ENCODE measurements around the gene TWSG1. TPM values are rescaled to one million over a fixed set of nuclear protein-coding genes. Genes with fewer than 3 reads are reported as not detected.
"Not testable (repeated sequence)": the region's sequence is repeated elsewhere in the genome, so short reads cannot be mapped to it uniquely, and the experiment has no call there.

TWSG1 gene
- total RNA-seq, 2 experiments from 2014 or later, result 6.1 to 6.5 TPM

DNA sequence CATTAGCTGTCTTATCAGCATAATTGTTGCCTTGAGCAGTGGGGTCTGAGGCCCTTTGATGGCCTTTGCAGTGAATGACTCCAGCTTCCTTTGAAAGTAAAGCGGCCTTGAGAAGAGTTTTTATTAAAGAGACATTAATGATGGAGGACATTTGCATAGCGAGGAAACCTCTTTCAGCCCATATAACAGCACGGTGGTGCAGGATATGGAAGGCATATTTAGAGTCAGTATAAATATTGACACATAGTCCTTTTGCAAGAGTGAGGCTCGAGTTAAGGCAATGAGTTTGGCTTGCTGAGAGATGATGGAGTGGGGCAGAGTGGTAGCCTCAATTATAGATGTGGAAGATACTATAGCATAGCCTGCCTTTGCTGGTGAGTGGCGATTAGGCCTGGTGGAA, 89.7 kb downstream of the TWSG1 start:
- H3K36me3 Mint-ChIP-seq (ENCODE audit: low read depth); H3K9me3 Mint-ChIP-seq; H3K27me3 Mint-ChIP-seq; POLR2A ChIA-PET; H3K27ac Mint-ChIP-seq; H3K4me1 Mint-ChIP-seq; DNase-seq; CTCF ChIA-PET; H3K4me3 Mint-ChIP-seq: not testable (repeated sequence)

DNA sequence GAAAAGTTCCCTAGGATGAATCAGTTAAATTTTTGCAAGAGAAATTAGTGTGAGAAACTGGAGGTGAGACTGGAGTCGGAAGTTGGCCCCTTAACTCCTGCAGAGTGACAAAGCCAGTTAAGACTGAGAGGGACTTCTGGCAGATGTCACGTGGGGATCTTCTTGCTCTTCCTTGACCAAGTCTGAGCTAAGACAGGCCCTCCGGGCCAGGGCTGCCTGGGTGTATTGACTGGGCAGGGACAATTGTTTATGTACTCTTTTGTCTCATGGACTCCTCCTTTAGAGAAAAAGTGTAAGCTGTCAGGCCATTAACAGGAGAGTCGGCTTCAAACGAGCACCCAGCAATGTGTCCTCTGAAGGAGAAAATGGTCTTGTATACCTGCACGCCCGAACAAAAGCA, 92.2 kb downstream of the TWSG1 start:
- Mint-ChIP-seq H3K9me3 (no peaks in the 10 kb centered on the region), H3K27me3 (no peaks in the 10 kb centered on the region), H3K36me3 (ENCODE audit: low read depth) (no peaks in the 10 kb centered on the region), H3K4me3 (no peak overlapping the region), H3K4me1 (no peaks in the 10 kb centered on the region), H3K27ac (no peak overlapping the region)
- POLR2A ChIA-PET, result no interaction called here
- no peak for DNase-seq
- CTCF ChIA-PET, result interaction anchor here (1.2 kb wide), 1 partner anchor 11 kb away, joined by 5 read pairs; no protein-coding TSS in a partner anchor

- H3K27me3 Mint-ChIP-seq, result no peaks in the 10 kb centered on the region
- peaks cover 1% of the 10 kb centered on the region for H3K4me1 Mint-ChIP-seq
- no peak overlapping the region for H3K4me3 Mint-ChIP-seq
- no peaks in the 10 kb centered on the region for H3K9me3 Mint-ChIP-seq
- H3K27ac Mint-ChIP-seq, result no peak overlapping the region
- no peaks in the 10 kb centered on the region for H3K36me3 Mint-ChIP-seq (ENCODE audit: low read depth)
- DNase-seq, result no peak
- ChIA-PET POLR2A (no interaction called here), CTCF (no interaction called here)
Observed at GRCh38 chr18:9428301-9428706, 93.7 kb downstream of the TWSG1 start.

- POLR2A ChIA-PET, result no interaction called here
- H3K4me1 Mint-ChIP-seq, result peaks cover 6% of the 10 kb centered on the region
- H3K4me3 Mint-ChIP-seq, result no peak overlapping the region
- CTCF ChIA-PET, result no interaction called here
- no peaks in the 10 kb centered on the region for H3K27me3 Mint-ChIP-seq
- H3K36me3 Mint-ChIP-seq (ENCODE audit: low read depth), result no peaks in the 10 kb centered on the region
- no peak for DNase-seq
- H3K9me3 Mint-ChIP-seq, result no peaks in the 10 kb centered on the region
- no peak overlapping the region for H3K27ac Mint-ChIP-seq
Observed at GRCh38 chr18:9428862-9429661, 94.5 kb downstream of the TWSG1 start.

- no peak for DNase-seq
- no peaks in the 10 kb centered on the region for H3K9me3 Mint-ChIP-seq
- H3K4me3 Mint-ChIP-seq, result no peak overlapping the region
Observed at GRCh38 chr18:9429662-9429993, 95.1 kb downstream of the TWSG1 start.

DNA sequence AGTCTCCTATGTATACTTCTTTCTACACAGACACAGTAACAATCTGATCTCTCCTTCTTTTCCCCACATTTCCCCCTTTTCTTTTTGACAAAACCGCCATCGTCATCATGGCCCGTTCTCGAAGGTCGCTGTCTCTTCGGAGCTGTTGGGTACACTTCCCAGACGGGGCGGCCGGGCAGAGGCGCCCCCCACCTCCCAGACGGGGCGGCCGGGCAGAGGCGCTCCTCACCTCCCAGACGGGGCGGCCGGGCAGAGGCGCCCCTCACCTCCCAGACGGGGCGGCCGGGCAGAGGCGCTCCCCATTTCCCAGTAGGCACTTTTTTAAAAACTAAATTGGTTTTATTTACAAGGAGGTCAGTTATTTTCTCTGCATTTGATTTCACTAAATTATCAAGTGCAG, 95.7 kb downstream of the TWSG1 start:
- CTCF ChIA-PET; H3K27me3 Mint-ChIP-seq; H3K4me3 Mint-ChIP-seq; DNase-seq; H3K4me1 Mint-ChIP-seq; H3K27ac Mint-ChIP-seq; H3K9me3 Mint-ChIP-seq; POLR2A ChIA-PET; H3K36me3 Mint-ChIP-seq (ENCODE audit: low read depth): not testable (repeated sequence)

More at GRCh38 chr18:9429662-9429993, 95.1 kb downstream of the TWSG1 start:
- Mint-ChIP-seq H3K36me3 (ENCODE audit: low read depth) (no peaks in the 10 kb centered on the region), H3K27ac (no peak overlapping the region), H3K27me3 (no peaks in the 10 kb centered on the region), H3K4me1 (peaks cover 6% of the 10 kb centered on the region)
- CTCF ChIA-PET, result no interaction called here
- POLR2A ChIA-PET, result no interaction called here

DNA sequence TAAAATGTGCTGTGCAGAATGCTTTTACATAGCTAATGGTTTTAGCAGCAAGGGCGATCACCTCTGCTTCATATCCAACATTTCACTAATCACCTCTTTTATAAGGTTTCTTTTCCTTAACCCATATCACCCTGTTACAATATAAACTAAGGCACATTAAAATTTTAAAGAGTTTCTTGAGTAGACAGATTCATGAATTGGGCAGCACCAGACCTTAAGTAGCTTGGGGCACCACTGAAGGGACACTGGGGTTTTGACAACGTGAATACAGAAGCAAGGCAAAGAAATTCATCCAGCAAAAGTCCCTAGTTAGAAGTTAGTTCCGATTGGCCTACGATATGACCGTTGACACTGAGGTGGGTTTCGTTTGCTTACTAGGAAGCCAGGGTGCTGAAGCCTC, 96.7 kb downstream of the TWSG1 start:
- no peaks in the 10 kb centered on the region for H3K27me3 Mint-ChIP-seq
- no peaks in the 10 kb centered on the region for H3K36me3 Mint-ChIP-seq (ENCODE audit: low read depth)
- H3K9me3 Mint-ChIP-seq, result no peaks in the 10 kb centered on the region
- CTCF ChIA-PET, result interaction anchor here (0.6 kb wide), 1 partner anchor 321 kb away, joined by 3 read pairs; no protein-coding TSS in a partner anchor
- H3K27ac Mint-ChIP-seq, result no peak overlapping the region
- H3K4me1 Mint-ChIP-seq, result peaks cover 6% of the 10 kb centered on the region
- no peak for DNase-seq
- POLR2A ChIA-PET, result interaction anchor here (0.6 kb wide), 1 partner anchor 76 kb away, joined by 3 read pairs; no protein-coding TSS in a partner anchor
- no peak overlapping the region for H3K4me3 Mint-ChIP-seq

- H3K36me3 Mint-ChIP-seq (ENCODE audit: low read depth); POLR2A ChIA-PET; H3K4me1 Mint-ChIP-seq; H3K27me3 Mint-ChIP-seq; H3K27ac Mint-ChIP-seq; H3K4me3 Mint-ChIP-seq; DNase-seq; H3K9me3 Mint-ChIP-seq: not testable (repeated sequence)
- CTCF ChIA-PET, result interaction anchor here (0.7 kb wide), 1 partner anchor 9 kb away, joined by 6 read pairs; no protein-coding TSS in a partner anchor
Observed at GRCh38 chr18:9433122-9433521, 98.5 kb downstream of the TWSG1 start.

DNA sequence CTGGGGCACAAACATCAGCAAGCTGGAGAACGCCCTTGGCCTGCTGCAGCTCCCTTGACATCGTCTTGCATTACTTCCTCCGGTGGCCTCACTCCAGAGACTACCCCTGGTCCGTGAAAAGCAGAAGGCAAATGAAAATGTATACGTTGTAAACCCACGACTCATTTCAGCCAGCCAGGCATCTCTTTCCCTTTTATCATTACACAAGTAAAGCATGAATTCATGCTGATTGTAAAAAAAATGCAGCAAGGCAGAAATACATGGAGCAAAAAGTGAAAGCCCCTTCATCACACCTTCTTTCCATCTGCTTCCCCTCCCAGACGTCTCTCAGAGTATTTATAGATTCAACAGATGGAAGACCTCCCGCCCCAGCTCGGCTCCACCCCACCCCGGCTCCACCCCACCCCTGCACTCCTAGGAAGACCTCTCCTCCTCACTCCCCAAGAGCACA, 99.1 kb downstream of the TWSG1 start:
- peaks cover 6% of the 10 kb centered on the region for H3K4me1 Mint-ChIP-seq
- DNase-seq, result no peak
- H3K27me3 Mint-ChIP-seq, result no peaks in the 10 kb centered on the region
- no peaks in the 10 kb centered on the region for H3K9me3 Mint-ChIP-seq
- CTCF ChIA-PET, result no interaction called here
- POLR2A ChIA-PET, result no interaction called here
- H3K4me3 Mint-ChIP-seq, result no peak overlapping the region
- H3K27ac Mint-ChIP-seq, result no peak overlapping the region
- H3K36me3 Mint-ChIP-seq (ENCODE audit: low read depth), result no peaks in the 10 kb centered on the region

GRCh38 chr18:9434122-9434701, 99.6 kb downstream of the TWSG1 start:
- H3K27ac Mint-ChIP-seq, result no peak overlapping the region
- H3K4me1 Mint-ChIP-seq, result peaks cover 6% of the 10 kb centered on the region
- H3K27me3 Mint-ChIP-seq, result no peaks in the 10 kb centered on the region
- no peaks in the 10 kb centered on the region for H3K36me3 Mint-ChIP-seq (ENCODE audit: low read depth)
- no peak overlapping the region for H3K4me3 Mint-ChIP-seq
- ChIA-PET CTCF (no interaction called here), POLR2A (no interaction called here)
- no peak for DNase-seq
- no peaks in the 10 kb centered on the region for H3K9me3 Mint-ChIP-seq

DNA sequence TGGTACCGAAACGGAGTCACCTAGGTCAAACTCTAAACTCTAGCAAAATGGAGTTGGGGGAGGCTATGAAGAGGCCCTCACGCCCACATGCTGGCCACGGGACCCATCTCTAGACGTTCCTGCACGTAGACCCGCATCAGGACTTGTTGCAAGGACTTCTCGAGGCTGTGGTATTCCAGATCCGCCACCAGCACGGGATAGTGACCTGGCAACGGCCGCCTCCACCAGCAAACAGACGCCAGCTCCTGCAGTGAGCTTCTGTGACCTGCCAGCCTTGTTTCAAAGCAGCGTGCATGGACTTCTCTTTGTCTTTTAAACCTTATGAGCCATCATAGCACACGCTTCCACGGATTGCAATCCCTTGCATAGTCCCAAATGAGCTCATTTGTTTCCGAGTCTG, 100.5 kb downstream of the TWSG1 start:
- no peaks in the 10 kb centered on the region for H3K9me3 Mint-ChIP-seq
- POLR2A ChIA-PET, result no interaction called here
- H3K27ac Mint-ChIP-seq, result no peak overlapping the region
- no peak overlapping the region for H3K4me3 Mint-ChIP-seq
- H3K4me1 Mint-ChIP-seq, result peaks cover 6% of the 10 kb centered on the region
- no peak for DNase-seq
- no peaks in the 10 kb centered on the region for H3K27me3 Mint-ChIP-seq
- CTCF ChIA-PET, result no interaction called here
- no peaks in the 10 kb centered on the region for H3K36me3 Mint-ChIP-seq (ENCODE audit: low read depth)

DNA sequence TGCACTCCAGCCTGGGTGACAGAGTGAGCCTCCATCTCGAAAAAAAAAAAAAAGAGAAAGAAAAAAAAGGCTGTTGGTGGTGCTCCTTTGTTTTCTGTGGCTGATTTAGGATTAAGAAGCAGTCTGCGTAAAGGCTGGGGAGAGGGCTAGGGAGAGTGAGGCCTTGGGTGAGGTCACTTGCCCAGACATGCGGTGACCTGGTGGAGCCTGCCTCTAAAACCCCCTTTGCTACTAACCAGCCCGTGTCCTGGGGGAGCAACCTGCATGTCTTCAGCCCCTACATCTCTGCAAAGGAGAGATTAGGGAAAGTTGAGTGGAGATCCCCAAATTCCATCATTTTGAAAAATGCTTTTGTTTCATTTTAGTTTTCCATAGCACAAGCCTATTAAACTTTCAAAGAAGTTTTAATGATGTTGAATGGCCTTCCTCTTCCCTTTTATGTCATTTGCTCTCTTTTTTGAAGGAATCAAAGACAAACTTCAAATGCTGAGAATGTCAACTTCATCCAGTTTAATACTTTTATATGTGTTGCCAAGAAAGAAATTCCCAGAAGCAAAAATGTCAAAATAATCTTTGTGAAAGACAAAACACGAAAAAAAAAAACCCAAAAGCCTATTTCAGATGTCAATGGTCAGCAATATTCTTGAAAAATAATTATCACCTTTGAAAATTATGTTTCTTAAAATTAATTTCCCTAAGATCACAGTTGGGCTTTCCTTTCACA, 101.8 kb downstream of the TWSG1 start:
- Mint-ChIP-seq H3K36me3 (ENCODE audit: low read depth) (no peaks in the 10 kb centered on the region), H3K4me3 (no peak overlapping the region), H3K27ac (no peak overlapping the region), H3K27me3 (no peaks in the 10 kb centered on the region), H3K9me3 (no peaks in the 10 kb centered on the region), H3K4me1 (peaks cover 6% of the 10 kb centered on the region)
- CTCF ChIA-PET, result no interaction called here
- POLR2A ChIA-PET, result no interaction called here
- no peak for DNase-seq

GRCh38 chr18:9437021-9437437, 102.5 kb downstream of the TWSG1 start:
- no peak for DNase-seq
- Mint-ChIP-seq H3K36me3 (ENCODE audit: low read depth) (no peaks in the 10 kb centered on the region), H3K4me3 (no peak overlapping the region), H3K9me3 (no peaks in the 10 kb centered on the region), H3K4me1 (peaks cover 6% of the 10 kb centered on the region), H3K27ac (no peak overlapping the region), H3K27me3 (no peaks in the 10 kb centered on the region)
- CTCF ChIA-PET, result no interaction called here
- POLR2A ChIA-PET, result no interaction called here

Measured in activated CD4-positive, alpha-beta T cell treated with anti-CD3 and anti-CD28 coated beads, Interleukin-2, amount 10 ng/mL, durations not matched to agents 7 days and 5 days (primary cell).